Muscle of back (tissue), 11 donors: ENCODE measurements around the gene ADAP1. TPM values are rescaled to one million over a fixed set of nuclear protein-coding genes. Genes with fewer than 3 reads are reported as not detected.

ENCODE experiments used
- DNase-seq, 3 donors: peaks; one replicate each; pipeline versions ENCODE4 v3.0.0 to v3.0.0-alpha.2; 2013
- polyA plus RNA-seq, 10 donors: library from polyadenylated mRNA; unstranded; fragments of 120-200 nt; gene quantifications; one replicate each; pipeline ENCODE4 v1.2.1, GENCODE V29; 2013; ENCODE audit not compliant: insufficient read length in 10 of 10

Gene ADAP1
- polyA plus RNA-seq, 10 donors: 1.4 to 4.3 (median 2.3) TPM

DNA sequence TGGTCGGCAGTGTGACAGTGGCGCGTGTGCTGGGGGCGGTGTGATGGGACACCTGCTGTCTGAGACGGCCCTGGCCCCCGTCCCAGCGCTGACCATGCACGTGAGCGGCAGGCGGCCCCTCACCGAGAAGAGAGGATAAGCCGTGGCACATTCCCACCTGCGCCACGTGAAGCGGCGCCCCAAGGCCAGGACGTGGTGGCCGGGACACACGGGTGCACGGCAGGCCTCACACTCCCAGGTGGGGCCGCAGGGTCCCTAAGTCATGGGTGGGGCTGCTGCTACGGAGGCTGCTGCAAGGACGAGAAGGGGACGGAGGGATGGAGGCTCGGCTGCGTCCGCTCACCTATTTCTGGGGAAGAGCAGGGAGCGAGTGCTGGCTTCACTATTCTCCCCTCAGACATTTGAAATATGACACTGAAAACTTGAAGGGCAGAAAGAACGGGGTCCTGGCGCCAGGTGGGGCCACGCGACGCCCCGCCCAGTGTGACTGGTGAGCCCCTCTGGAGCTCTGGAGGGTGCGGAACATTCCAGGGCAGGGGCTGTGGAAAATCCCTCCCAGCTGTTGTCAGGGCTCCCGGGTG is 36.0 kb upstream of the ADAP1 start:
- DNase-seq: peak in 2 of 3 donors; percentile 39 to 42

DNA sequence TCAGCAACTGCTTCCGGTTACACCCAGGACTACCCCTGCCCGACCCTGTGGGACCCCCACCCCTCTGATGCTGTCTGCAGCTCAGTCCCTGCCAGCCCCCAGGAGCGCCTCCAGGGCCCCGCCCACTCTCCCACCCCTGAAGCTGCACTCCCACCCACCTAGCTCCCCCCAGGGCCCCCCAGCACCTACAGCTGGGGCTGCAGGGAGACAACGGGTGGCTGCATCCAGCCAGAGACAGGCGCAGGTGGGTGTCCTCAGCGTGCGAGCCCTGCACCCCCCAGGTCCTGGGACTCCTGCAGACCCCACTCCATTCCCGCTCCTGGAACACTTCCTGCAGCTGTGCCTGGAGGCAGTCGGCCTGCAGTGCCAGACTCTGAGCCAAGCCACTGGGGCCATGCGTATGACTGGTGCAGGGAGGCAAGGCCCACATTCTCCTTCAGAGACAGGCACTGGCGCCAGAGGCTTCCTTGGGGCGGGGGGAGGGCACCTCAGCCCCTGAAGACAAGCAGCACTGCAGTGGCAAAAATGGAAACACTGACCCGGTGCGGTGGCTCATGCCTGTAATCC is 34.6 kb upstream of the ADAP1 start:
- peak in 1 of 3 donors; percentile 26 for DNase-seq

DNA sequence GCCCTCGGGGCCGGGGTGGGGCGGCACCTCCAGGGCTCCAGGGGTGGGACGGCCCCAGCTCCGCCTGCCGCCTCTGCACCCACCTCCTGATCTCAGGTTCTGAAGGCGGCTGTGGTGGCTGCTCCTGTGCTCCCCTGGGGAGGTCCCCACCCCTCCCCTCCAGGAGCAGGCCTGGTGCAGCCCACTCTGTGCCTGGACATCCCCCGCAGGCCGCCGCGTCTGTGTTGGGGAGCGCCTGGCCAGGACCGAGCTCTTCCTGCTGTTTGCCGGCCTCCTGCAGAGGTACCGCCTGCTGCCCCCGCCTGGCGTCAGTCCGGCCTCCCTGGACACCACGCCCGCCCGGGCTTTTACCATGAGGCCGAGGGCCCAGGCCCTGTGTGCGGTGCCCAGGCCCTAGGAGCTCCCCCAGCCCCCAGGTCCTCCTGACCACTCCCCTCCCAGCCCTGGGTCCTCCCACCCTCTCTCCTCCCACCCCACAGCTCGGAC is 34.0 kb upstream of the ADAP1 start:
- DNase-seq: peak in 1 of 3 donors; percentile 47

DNA sequence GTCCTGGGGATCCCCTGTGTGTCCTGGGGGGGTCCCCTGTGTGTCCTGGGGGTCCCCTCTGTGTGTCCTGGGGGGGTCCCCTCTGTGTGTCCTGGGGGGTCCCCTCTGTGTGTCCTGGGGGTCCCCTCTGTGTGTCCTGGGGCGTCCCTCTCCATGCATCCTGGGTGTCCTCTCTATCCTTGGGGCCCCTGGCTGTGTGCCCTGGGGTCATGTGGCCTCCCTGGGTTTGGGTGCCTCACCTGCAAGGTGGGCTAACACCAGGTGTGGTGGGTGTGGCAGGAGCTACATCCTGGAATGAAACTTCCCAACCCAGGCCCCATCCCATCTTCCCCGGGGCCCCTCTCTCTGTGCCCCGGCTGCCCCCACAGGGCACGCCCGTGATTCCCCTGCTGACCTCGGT is 33.4 kb upstream of the ADAP1 start:
- no peak for DNase-seq

DNA sequence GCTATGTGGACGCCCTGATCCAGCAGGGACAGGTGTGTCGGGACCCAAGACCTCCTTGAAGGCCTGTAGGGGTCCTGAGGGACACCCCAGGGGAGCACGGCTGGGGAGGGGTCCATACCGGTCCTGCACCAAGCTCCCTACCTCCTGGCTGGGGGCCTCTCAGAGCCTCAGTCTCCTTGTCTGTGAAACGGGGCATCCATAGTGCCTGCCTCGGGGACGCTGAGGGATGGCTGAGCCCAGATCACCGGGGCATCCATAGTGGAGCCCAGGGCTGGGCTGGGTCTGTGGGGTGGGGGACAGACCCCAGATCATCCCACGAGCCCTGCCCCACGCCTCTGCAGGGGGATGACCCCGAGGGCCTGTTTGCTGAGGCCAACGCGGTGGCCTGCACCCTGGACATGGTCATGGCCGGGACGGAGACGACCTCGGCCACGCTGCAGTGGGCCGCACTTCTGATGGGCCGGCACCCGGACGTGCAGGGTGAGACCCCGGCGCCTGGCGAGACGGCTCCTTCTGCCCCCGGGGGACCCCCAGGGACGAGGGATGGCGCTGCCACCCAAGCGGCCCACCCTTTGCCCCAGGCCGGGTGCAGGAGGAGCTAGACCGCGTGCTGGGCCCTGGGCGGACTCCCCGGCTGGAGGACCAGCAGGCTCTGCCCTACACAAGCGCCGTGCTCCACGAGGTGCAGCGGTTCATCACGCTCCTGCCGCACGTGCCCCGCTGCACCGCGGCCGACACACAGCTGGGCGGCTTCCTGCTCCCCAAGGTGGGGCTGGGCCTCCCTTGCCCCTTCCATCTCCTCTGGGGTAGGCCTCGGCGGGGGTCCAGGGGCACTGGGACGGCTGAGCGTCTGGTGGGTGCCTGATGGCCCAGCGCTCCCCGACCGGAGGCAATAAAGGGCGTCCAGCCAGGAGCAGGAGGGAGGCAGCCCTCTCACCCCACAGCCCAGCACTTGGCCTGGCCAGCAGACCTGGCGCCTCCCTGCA is 32.6 kb upstream of the ADAP1 start:
- DNase-seq: peak in 1 of 3 donors; percentile 28

DNA sequence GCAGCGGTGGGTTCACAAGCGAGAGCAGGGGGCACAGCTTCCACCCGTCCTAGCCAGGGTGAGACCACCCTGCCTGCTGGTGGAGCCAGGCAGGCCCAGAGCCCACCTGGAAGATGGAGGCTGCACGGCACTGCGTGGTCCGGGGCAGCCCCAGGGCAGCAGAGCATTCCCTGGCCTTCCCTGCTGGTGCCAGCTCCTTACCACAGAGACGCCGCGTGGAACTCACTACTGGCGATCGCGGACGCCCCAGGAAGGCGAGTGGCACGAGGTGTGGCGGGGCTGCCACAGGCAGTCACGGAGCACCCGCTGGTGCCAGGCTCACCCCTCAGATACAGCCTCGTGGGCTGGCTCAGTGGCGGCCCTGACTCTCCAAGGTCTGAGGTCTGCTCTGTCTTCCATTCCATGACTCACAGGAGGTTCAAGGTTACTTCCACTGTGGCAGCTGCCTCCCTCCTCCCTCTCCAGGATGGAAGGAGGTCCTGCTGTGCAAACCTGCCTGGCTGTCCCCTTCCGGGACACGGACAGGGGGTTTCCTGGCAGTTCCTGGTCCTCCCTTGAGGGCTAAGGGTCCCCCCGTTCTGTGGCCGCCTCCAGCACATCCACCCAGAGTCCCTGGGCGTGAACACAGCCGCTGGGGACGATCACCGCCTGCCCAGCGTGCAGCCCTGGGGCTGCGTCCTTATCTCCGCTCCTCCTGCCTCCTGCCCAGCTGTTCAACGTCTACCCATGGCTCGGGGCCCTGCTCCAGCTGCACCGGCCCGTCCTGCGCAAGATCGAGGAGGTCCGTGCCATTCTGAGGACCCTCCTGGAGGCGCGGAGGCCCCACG is 31.6 kb upstream of the ADAP1 start:
- no peak for DNase-seq

DNA sequence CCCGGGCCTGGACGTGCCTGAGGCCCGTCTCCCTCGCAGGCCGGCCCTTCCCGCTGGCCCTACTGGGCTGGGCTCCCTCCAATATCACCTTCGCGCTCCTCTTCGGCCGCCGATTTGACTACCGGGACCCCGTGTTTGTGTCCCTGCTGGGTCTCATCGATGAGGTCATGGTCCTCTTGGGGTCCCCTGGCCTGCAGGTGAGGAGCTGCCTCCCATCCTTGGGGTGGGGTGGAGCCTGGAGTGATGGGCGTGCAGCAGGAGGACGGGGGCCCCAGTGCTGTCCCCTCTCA is 30.6 kb upstream of the ADAP1 start:
- no peak for DNase-seq

DNA sequence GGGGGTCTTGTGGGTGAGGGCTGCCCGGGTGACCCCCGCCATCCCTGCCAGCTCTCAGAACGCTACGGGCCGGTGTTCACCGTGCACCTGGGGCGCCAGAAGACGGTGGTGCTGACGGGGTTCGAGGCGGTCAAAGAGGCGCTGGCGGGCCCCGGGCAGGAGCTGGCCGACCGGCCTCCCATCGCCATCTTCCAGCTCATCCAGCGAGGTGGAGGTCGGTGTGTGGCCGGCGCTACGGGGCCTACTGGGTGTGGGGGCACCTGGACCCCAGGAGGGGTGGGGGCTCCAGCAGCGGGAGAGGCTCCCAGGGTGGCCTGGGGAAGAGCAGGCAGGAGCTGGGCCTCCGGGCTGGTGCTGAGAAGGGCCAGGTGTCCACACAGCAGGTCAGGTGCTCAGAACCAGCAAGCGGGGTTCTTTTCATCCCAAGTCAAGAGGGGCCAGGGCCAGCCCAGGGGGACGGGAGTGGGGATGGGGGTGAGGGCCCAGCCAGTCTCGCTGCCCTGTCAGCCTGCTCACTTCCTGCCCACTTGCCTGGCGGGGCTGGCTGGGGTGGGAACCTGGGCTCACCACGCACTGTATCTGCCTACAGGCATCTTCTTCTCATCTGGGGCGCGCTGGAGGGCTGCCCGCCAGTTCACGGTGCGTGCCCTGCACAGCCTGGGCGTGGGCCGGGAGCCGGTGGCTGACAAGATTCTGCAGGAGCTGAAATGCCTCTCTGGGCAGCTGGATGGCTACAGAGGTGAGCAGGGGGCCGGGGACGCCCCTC is 30.1 kb upstream of the ADAP1 start:
- no peak for DNase-seq

DNA sequence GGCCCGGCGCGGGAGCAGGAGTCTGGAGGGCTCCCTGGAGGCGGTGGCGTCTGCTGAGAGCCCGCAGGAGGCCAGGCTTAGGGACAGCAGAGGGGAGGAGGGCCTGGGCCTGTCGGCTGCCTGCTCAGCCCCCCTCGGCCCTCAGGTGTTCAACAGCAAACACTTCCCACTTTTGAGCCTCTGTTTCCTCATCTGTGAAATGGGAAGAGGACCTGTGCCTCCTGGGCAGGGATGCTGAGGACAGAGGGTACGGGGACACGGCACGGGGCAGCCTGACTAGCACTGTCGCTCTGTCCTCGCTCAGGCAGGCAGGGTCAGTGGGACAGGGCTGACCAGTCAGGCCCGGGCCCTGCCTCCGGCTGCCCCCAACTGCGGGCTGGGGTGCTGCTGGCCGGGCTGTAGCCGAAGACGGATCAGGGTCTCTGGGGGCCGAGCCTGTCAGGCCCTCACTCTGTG is 29.2 kb upstream of the ADAP1 start:
- DNase-seq: no peak

DNA sequence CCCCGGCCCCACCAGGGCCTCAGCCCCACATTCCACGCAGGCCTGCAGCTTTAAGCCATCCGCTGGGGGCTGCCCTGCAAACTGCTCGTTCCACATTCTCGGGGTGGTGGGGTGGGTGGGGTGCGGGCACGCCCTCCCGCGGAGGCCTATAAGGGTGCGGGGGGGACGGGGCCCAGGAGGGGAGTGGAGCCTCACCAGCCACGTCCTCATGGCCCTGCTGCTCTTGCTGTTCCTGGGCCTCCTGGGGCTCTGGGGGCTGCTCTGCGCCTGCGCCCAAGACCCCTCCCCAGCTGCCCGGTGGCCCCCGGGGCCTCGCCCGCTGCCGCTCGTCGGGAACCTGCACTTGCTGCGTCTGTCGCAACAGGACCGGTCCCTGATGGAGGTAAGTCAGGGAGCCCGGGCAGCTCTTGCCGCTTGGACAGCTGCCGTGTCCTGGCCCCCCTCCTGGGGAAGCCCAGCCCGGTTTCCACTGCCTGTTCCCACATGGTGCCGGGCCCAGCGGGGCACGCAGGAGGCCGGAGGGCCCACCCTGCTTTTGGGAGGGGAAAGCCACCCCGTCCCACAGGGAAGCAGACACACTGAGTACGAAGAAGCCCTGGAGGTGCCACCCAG is 28.6 kb upstream of the ADAP1 start, which contains the start of gene CYP2W1:
Gene CYP2W1 (plus strand): TSS at position 178 of the 612 bp plus-strand sequence. CDS start 31 bp downstream, at position 209.
- DNase-seq: no peak

DNA sequence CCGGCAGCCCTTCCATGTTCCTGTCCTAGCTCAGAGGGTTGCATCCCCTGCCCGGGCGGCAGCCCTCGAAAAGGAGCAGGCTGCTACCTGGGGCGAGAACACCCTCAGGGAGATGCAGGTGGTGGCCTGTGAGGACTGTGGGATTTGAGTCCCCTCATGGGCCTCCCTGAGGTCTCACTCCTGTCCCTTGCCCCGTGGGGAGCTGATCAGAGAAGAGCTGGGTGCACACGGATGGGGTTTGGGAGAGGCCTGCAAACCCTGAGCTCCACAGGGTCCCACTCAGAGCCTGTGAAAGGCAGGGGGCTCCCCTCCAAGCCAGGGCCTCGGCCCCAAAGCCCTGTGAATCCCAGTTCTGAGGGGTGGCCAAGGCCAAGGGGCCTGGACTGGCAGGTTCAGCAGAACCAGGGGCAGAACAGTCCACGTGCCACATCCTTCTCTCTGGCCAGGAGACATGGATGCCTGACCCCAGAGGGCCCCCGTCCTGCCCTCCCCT is 28.1 kb upstream of the ADAP1 start:
- no peak for DNase-seq

DNA sequence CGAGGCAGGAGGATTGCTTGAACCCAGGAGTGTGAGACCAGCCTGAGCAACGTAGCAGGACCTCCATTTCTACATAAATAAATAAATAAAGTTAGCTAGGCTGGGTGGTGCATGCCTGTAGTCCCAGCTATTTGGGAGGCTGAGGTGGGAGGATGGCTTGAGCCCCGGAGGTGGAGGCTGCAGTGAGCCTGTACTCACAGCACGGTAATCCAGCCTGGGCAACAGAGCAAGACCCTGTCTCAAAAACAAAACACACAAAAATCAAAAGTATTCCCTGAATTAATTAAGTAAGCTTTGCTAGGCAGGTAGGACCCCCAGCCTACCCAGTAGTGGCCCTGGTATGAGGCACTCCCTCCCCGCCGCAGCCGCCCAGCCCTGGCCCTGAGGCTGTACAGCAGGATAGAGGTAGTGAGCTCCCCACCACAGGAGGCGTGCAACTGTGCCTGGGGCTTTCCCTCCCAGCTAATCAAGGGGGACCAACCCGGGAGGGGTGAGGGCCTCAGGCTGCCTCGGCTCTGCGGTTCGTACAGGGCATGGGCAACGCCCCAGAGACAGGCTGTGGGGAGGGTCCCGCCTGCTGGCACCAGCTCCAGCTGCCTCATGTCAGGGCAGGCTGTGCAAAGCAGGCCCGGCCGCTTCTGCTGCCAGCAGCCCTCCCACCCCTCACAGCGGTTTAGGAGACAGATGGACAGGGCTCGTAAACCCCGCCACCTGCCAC is 27.5 kb upstream of the ADAP1 start:
- DNase-seq: peak in 1 of 3 donors; percentile 62

DNA sequence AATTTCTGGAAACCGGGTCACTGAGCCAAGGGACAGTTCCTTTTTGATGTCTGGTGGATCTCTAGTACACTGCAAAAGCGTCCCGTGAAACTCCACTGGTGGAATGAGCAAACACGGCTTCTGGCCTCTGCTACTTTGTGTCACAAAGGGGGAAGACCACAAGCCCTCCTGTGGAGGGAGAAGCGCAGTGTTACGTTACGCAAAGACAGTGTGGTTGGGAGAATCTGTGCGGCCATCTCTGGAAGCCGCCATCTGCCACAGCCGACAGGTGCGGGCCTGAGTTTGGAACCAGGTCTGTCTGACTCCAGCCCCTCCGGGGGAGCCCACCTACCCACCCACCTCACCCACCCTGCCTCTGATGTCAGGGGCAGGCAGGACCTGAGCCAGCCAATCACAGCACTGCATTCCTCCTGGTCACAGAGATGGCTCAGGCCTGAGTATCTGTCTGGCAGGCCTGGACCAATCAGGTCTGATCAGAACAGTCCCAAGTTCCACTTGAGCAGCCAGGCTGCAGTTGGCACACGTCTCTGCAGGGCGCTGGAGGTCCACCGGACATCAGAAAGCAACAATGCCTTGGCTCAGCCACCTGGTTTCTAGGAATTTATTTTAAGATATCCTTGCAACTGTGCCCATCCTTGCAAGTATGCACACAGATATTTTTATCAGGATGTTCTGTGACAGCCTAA is 25.5 kb upstream of the ADAP1 start:
- DNase-seq: no peak

DNA sequence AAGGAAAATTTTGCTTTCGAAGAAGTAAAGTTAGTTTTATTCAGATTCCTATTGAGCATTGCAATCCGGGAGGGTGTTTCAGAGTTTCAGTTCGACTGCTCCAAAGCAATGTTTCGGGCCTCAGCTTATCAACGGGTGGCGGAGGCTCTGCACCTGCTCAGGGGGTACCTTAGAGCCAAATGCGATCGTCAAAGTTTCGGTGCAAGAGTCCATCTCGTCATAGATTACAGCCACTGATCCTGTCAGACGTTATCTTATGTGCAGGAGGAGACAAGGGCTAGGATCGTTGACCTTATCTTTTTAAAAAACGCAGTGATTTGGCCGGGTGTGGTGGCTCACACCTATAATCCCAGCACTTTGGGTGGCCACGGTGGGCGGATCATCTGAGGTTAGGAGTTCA is 24.7 kb upstream of the ADAP1 start:
- DNase-seq: no peak

DNA sequence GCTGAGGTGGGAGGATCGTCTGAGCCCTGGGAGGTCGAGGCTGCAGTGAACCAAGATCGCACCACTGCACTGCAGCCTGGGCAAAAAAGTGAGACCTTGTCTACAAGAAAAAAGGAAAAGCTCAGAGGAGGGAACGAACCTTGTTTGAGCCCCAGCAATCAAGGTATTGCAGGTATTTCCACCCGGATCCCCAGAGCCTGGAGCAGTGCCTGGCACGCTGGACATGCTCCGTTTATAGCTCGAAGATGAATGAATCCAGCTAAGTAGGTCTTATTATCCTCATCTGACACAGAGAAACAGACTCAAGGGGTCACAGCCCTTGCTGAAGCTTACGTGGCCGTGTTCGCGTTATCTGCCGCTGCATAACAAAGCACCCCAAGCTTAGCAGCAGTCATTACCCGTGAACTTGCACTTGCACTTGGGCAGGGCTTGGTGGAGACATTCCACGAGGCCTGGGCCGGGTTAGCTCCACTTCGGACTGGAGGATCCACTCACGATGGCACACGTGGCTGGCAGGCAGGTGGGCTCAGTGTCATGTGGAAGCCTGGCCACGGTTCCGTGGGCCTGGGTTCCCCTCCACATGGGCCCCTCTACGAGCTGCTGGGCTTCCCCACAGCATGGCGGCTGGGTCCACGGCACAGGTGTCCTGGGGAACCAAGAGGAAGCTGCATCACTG is 24.1 kb upstream of the ADAP1 start:
- no peak for DNase-seq

DNA sequence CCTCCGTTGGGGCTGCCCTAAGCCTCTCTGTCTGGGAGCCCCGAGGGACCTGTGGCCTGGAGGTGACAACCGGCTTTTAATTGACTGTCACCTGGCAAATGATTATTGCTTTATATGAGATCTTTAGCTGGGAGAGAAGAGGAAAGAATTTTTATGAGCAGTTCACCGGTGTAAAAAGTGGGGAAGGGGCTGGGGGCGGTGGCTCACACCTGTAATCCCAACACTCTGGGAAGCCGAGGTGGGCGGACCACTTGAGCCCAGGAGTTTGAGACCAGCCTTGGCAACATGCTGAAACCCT is 23.5 kb upstream of the ADAP1 start:
- no peak for DNase-seq

DNA sequence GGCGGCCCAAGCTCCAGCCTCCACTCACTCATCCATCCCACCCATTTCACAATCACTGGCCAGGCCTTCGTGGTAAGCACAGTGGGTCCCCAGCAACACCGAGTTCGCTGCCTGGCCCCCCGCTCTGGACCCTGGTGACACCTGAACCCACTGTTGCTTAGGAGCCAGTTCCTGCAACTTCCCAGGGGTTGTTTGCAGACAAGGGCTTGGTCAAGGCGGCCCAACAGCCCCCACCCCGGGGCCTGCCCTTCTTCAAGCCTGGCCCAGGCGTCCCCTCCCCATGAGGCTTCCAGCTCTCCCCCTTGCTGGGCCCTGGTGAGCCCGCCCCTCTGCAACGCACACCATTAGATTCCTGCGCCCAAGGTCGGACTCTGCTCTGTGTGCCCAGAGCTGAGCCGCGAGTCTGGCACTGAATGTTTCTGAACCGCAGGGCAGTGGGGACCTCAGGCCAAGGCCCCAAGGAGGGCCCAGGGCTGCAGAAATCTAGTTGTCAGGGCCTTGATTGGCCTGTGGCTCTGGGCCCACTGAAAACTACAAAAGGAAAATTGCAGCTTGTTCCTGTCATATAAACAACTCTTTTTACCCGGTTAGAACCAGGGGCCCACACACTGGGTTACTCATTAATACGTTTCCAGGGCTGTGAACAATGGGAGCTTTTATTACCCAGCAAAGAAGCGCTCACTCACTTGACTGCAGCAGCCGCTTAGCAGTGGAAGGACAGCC is 23.0 kb upstream of the ADAP1 start:
- no peak for DNase-seq

DNA sequence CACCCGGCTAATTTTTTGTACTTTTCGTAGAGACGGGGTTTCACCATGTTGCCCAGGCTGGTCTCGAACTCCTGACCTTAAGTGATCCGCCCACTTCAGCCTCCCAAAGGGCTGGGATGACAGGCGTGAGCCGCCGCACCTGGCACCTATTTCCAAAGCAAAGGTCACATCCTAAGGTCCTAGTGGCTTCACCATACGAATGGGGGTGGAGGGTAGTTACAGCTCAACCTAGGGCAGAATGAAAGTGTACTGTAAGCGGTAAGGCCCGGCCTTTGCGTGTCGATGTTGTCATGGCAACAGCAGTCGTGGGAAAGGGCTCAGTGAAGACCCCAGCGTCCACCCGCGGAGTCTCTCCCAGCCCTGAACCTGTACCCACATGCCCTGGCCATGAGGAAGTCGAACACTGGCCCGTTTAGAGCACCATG is 22.4 kb upstream of the ADAP1 start:
- no peak for DNase-seq
